NCI-H524 (cell line): ENCODE results near the gene EFNB2.

Experiments
- DNase-seq, 2 experiments: peaks; one replicate each; lab custom pipeline; 2025; lab: John Stamatoyannopoulos, UW

EFNB2 gene

DNA sequence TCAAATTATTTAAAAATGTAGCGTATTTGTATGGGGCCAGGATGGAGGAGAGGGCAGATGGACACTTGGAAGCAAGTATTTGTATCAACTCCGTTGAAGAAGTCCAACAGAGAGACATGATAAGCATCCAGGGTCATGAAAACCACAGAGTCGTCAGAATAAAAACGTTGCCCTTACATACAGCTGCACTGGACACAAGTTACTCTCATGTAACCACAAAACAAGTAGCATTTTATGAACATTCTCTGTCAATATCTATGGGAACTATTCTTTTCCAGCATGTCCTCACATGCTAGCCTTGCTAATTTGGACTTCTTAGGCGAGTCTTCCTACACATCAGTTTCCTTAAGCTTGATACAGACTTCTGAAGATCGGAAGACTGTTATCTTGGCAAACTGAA is 35.0 kb downstream of the EFNB2 start:
- DNase-seq, result no peak

DNA sequence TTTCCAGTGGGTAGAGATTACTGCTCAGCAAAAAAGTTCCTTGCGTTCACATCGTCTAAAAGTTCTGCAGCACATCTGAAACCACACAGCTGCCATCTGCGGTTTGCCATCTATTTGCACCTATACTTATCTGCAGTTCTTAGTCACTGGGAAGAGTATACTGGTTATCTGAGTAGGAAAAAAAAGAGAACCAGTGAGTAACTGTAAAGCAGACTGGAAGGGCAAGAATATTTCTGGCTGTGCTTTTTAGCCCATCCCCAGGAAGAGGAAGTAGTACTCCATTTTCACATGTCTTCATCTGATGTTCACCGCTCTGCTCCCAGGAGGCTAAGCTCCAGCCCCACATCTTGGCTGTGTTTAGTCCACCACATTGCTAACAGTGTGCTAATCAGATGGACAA is 35.6 kb downstream of the EFNB2 start:
- no peak for DNase-seq

DNA sequence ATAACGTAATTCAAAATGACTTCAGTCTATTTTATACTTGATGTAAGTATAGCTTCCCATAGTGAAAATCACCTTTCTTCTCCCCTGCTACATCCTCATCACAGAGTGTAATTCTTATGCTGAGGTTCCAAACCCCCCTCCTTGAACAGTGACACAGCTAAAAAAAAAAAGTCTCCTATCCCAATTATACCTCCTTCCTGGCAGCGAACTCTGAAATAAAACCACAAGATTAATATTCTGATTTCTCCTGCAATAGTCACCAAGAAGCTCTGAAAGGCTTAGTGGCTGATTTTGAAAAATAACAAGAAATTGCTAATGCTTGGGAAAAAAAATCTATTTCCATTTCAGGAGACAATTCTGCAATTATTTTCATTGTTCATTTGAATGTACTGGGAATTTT is 36.3 kb downstream of the EFNB2 start:
- no peak for DNase-seq

DNA sequence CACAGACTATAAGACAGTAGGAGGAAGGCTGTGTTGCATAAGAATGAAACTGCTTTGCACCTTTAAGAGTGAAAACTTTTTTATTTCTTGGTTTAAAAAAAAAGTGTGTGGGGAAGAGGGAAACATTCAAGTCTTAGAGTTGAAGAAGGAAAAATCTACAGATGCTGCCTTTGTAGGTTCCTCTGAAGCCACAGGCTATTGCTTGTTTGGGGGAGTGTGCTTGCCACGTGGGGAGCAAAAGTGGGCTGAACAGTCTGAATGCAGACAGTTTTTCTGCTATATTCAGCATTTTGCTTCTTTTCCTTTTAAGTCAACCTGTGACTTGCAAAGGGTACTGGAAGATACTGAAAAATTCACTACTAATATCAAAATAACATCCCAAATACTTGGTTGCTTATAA is 36.9 kb downstream of the EFNB2 start:
- DNase-seq, result no peak

DNA sequence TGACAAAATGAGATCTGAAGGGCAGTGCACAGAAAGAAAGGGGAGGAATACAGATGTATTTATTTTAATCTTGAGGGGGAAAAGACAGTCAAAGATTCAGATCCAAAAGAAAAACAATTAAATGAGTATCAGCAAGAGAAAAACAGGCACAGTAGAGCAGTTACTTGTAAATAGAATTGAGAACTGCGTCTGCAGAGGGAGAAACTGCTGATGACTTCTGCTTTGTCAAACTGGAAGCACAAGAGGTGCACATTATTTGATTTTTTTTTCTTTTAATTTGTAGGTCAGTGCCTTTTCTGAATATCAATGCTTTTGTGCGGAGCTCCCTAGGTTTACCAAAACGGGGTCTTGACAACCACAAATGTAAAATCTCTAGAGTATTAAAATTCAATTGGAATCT is 37.3 kb downstream of the EFNB2 start:
- DNase-seq, result no peak

DNA sequence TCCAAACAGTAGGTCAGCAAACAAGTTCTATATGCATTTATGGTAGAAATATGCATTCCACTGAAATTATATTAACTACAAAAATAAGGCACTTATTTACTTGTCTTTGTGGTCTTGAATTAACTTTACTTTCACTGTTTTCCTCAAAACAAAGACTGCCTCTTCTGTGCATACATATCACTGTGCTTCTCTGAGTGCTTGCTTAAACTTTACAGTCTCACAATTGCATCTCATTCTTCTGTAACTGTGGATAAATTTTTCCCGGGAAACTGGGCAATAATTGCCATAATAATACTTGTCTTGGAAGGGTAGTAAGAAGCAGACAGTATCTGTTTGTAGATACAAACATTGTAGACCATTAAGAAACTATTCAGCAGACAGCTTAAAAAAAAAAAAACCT is 38.4 kb downstream of the EFNB2 start:
- no peak for DNase-seq

DNA sequence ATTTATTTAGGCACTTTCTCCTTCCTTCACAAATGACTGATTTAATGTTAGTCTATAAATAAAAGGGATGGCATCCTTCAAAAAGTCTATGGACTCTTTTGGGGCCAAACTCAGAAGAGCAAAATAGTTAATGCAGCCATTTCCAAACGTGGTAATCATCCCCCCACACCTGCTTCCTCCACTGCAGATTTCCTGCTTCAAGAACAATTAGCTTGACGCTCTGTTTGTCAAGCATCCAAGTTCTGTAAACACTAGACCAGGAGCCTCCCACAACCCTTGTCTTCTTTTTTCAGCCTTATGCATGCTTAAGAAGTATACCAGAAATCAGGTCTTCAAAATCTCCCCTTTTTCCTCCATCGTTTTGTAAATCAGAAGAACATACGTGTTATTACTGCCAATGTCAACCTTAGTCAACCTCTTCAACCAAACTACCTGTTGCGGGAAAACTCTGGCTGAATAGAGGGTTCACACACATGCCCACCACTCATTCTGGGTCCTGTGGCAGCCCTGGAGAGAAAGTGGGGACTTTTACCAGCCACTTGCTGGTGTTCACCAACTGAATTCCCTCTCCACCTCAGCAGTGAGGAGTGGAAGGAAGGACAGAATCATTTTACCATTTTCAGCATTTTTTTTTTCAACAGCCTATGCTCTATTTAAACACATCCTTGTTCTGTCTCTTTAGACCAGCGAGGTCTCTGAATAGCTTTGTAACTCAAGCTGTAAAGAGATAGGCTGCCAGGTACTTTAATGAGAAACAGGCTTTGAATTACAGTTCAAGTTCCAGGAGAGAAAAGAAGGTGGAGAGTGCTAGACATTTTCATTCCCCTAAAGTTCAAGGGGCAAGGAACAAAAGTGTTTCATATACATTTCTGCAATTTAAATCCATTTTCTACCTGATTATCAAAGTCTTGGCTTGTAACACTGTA is 39.1 kb downstream of the EFNB2 start:
- no peak for DNase-seq

DNA sequence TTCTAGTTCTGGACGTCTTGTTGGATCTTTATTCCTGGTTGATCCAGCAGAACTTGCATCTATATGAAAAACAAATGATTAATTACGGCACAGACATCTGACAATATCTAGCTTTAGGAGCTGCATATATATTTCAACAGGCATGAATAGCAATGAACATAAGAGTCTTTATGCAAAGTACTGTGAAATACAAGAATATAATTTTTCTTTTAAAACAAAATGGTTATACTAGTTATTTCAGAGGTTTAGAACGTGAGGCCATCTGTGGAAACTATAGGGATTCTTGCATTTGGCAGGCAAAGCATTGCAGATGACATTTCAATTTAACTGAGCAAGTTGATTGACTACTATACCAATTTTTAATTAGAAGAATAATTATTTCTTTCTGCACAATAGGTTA is 40.5 kb downstream of the EFNB2 start:
- no peak for DNase-seq

DNA sequence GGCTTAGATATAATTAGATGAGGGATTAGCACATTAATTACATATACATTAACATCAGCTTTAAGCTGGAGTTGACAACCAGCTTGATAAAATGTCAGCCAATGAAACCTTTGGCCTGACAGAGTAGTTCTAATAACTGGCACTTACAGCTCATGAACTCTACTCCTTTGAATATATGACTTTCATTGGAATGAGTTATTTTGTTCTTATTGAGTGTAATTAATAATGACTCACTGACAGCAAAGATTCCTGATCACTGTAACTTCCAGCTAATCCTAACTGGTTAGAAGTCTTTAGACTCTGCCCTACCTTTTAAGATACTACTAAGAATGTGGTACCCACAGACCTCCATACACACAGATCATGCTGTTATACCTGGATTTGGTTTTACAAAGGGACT is 41.0 kb downstream of the EFNB2 start:
- no peak for DNase-seq

DNA sequence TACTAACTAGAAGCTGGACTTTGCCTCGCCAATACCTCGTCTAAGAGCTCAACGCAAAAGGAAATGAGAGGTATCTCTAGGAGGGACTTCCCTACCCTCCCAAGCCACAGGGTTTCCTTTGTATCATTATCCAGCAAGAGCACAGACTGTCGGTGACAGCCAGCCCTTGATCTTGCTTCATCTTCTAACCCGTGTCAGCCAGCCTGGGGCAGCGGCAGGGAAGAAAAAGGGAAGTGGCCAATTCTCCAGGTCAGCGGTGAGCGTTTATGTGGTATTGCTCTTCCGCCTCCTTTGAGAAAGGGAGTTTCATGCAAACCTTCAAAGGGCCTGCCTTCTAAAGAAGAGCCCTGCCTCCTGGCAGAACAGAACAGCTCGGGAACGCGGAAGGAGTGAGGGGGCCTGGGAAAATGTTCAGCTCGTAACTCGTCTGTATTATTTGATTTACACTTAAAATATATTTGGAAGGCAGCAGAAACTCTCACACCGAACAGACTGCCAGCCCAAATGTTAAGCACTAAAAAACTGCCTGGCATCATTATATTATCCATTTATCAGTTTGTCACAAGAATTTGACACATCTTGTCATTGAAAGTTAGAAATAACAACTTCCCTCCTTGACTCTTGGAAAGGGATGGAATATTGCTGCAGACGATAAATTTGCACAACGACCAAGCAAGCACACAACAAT is 41.8 kb downstream of the EFNB2 start:
- no peak for DNase-seq

DNA sequence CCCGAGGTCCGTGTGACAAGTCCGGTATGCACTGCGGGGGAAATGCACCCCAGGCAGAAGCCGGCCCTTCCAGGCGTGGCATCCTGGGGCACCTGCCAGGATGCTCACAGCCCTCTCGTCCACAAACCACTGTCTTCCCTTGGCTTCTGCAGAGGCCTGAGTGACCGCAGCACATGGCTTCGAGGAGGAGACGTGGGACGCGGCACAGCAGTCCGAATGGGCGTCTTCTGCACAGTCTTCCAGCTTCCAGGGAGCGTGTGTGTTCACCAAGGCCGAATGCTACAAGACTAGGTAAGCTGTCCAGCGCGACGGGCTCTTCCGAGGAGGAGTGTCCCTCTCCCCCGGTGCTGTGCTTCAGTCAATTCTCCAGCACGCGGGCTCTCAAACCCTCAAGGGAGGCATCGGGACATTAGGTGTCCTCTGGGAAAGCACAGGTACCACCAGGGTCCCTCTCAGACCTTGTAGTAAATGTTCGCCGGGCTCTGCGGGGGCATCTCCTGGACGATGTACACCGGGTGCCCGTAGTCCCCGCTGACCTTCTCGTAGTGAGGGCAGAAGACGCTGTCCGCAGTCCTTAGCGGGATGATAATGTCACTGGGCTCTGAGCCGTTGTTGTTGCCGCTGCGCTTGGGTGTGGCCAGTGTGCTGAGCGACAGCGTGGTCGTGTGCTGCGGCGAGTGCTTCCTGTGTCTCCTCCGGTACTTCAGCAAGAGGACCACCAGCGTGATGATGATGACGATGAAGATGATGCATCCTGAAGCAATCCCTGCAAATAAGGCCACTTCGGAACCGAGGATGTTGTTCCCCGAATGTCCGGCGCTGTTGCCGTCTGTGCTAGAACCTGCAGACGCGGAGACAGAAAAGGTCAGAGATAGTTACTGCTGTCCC is 42.6 kb downstream of the EFNB2 start:
- no peak for DNase-seq

DNA sequence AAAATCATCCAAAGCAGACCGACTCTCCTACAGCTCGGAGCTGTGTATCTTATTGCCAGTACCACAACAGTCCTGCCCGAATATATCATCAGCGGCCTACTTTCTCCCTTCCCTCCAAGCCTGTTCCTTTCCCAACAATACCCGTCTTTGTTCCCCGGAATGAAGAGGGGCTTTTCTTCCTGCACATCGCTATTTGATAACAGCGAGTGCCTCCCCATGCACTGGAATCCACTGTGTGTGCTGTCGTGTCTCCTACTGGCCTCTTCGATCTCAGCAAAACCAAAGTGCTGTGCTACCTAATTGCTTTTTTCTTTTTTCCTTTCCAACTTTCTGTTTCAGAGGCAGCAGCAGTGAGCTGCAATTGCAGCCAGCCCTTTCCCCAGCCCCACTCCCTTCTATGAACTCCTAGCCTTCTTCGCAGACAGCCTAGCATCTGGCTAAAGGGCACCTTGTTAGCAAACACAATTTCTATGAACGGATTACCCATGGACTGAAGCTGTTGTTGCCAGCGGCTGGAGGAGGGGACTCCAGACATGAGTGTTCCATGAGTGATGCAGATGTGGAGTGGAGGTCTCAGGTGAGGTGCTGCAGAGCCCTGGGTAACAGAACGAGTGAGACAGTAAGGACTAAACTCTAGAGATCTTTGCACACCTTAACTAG is 43.4 kb downstream of the EFNB2 start:
- DNase-seq, result no peak

DNA sequence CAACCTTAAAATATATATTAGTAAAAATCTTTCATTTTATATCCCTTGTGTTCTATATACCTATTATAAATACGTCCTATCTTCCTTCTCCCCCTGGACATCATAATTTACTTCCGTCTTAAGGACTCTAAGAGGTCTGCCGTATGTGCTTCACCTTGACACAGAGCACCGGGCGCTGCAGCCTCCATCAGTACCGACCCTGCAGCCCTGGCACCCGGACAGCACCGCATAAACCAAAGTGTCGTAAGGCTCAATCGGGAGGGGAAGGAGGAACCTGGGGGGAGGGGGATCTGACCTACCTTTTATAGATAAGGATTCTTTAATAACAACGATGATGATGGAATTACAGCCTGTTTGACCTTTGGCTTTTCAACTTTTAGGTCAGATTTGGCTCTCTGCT is 44.0 kb downstream of the EFNB2 start:
- DNase-seq, result no peak

DNA sequence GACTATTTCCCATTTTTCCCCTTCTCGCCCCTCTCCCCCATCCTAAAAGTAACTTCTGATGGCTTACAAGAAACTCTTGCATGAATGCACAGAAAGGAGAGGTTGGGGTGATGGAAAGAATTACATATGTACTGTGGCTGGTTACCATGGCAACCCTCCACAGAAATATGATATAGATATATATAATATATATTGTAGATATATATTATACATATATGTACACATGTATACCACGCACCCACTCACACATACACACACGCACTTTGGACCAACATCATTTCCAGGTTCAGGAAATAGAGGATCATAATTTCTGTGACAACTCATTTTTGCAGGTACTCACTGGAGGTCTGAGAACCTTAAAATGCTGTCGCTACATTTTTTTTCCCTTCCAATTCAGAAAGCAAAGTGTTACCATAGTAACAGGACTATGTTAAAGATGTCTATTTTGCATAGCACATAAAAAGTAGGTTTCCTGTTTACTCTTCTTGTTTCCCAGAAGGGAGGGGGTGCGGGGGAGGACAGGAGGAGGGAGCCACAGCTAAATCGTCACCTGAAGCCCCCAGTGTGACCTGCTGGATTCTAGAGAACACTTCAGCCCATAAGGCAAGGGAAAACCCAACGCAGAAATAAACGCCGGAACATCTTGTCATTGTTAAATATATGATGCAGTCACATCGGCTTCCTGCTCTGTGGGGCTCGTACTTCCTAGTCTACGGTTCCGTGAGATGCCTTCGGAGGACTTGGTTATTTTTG is 44.7 kb downstream of the EFNB2 start:
- no peak for DNase-seq

DNA sequence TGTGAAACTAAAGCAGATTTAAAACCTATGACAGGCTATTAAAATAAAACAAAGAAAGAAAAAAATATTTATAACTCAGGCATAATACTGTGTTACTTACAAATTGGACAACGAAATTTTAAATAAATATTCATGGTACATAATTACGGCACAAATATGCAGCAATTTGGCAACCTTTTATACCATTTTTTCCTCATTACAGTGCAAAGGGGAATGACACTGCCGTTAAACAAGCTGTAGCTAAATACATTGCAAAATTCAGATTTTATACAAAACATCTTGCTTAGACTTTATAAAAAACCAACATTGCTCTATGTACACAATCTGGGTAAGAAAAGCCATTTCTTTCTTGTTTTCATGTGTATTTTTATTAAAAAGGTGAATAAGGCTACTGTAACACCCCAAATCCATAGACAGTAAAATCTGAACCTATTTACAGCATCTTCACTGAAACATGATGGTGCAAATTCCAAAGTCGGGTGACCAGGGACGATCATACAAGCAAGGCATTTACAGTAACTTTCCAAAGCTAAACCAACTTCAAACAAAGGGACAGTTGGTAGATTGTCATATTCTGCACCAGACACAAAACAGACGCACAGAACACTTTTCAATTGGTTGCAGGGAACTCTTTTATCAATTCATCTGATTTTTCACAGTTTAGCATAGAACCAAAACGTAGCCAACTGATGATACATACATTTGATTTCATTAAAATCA is 45.5 kb downstream of the EFNB2 start:
- no peak for DNase-seq

DNA sequence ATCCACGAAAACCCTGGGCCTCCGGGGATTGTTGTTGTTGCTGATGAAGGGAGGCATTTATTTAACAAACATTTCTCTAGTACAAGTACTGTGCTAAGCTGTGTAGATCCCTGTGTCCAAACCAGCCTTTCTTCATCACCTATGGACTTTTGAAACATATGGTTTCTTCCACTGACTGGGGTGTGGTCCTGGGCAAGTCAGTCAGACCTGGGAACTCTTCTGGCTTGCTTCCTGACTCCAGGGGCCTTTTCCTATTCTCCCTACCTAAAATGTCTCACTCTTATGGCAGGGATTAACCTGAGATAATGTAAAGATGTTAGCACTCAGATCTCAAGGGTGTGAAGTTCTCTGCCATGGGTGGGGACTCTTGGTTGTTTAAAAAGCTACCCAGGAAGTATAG is 46.8 kb downstream of the EFNB2 start:
- DNase-seq, result no peak

DNA sequence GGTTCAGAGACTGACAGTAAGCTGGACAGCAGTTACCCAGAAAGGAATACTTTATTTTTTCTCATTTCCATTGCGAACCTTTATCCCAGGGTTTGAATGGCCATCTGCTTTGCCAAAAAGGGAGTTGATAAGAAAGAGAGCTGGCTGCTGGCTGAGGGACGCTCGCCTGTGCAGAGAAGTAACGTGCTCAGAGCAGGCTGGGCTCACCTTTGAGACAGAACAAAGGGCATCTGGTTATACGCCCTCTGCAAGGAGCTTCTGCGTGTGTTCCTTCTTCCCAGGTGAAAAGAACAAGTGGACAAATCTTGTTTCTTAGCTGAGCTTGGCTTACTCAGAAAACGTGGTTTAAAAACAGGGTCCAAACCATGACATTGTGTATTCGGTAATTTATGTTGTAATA is 47.4 kb downstream of the EFNB2 start:
- no peak for DNase-seq

DNA sequence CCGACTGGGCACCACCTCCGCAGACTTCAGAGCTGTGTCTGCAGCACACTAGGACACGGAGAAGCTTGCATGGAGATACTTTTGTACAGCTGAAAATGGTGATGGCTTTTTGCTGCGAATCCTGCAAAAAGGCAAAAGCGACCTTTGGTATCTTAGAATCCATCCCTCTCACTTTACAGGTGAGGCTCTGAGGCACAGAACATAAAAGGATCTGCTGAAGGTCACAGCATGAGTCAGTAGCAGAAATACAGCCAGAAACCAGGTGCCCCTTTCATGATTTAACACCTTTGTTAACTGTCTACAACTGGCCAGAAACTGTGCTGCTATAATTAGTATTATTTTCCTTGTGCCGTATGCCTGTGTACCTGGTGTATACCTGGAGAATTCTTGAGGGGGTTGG is 48.3 kb downstream of the EFNB2 start:
- no peak for DNase-seq

DNA sequence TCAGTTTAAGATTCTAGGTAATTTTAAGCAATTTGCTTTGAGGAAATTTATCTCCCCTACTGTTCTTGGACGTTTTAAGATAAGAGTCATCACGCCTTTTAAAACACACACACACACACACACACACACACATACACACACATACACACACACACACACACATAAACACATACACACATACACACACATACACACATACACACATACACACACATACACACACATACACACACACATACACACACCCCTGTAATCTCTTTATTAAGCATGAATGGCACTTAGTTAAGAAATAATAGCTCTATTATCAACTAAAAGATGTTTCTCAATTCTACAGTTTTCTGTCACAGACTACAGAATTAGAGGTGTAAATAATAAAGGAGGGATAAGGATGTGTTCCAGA is 49.2 kb downstream of the EFNB2 start:
- no peak for DNase-seq

DNA sequence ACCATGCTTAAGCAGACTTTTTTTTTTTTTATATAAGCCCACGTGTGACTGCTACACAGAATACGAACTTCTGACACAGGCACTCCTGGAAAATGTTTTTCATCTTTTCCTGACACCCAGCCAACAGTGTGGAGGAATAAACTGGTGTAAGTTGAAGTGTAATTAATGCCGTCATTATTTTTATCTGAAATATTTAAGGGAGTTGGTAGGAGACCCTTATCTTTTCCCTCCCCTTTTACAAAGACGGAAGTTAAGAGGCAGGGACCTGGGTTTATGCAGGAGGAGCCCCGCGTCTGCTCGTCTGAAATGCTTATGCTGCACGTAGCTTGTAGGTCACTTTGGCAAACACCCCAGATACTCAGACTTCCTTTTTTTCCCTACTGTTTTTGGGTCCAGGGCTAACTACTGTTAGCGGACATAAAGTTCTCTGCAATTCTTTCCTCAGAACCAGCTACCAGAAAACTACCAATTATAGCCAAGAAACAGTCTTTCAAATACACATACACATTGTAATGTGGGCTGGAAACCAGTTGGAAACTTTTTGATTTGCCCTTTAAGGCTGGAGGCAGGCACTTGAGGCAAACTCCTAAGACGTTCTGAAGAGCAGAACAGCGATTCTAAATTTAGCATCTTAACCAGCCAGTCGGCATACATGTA is 50.8 kb downstream of the EFNB2 start:
- DNase-seq, result no peak
